HCT116 (cell line): ENCODE measurements around the gene FGF22. TPM values are rescaled to one million over a fixed set of nuclear protein-coding genes. Genes with fewer than 3 reads are reported as not detected.
A peak's percentile ranks its signal among the peaks of the same experiment; 100 is the strongest.

Experiments
- ATAC-seq: fragments of 200-7000 bp; cut with Tn5 transposase; 2 replicates; pipeline ENCODE4 v1.9.1; 2020; ENCODE audit warnings: mild to moderate bottlenecking, moderate library complexity
- BruUV-seq: library from RNA; stranded (reverse); fragments of 400-500 nt; replicated peaks from 2 replicates; lab custom pipeline; 2021; lab: Mats Ljungman, UMichigan
- CTCF ChIA-PET: fragments of 300-600 bp; sonication (Branson Sonifier 250); formaldehyde crosslinking; loops from one replicate; lab custom pipeline; 2021; ENCODE audit warnings: antibody characterized with exemption; lab: Charles Lee
- POLR2A ChIA-PET: fragments of 300-600, 350-600 bp; sonication (Branson Sonifier 250); formaldehyde crosslinking; loops from one replicate; lab custom pipeline; 2021; ENCODE audit warnings: antibody characterized with exemption; lab: Charles Lee
- RAD21 ChIA-PET, 2 experiments: fragments of 300-600 bp; sonication (Branson Sonifier 250); formaldehyde crosslinking; loops; one replicate each; lab custom pipeline; 2023; ENCODE audit warnings: low total read pairs in 2 of 2; ENCODE audit not compliant: uncharacterized antibody in 2 of 2, unreplicated experiment in 2 of 2, low non-redundant PET in 1 of 2; lab: Charles Lee
- DNase-seq: peaks from one replicate; pipeline ENCODE4 v3.0.0-alpha.2; 2010; ENCODE audit warnings: low read depth, low spot score
- H2AFZ ChIP-seq: fragments of 200-600 bp; shearing (Covaris generic), sonication (generic); 2 replicates; pipeline ENCODE4 v1.6.1; 2017; ENCODE audit warnings: low read depth, mixed run types, mixed read lengths, antibody characterized with exemption, low read length; ENCODE audit not compliant: poor library complexity, severe bottlenecking
- H3K27ac ChIP-seq: 2 replicates; pipeline ENCODE4 v1.5.1; 2012; ENCODE audit warnings: low read depth, low read length
- H3K27me3 ChIP-seq: fragments of 200-600 bp; sonication (generic); 2 replicates; pipeline ENCODE4 v1.6.1; 2016; ENCODE audit warnings: mixed run types, low read length, mixed read lengths; ENCODE audit not compliant: insufficient read depth
- H3K36me3 ChIP-seq, 2 experiments: fragments of 200-500 bp in 1 of 2; fragments of 200-600 bp in 1 of 2; sonication (Bioruptor generic) in 1 of 2; sonication (generic) in 1 of 2; 2 replicates each; pipeline versions ENCODE4 v1.5.1 to v1.6.1; 2014 to 2016; ENCODE audit warnings: low read length in 2 of 2, inconsistent platforms in 1 of 2, mixed read lengths in 1 of 2, mixed run types in 1 of 2; ENCODE audit not compliant: insufficient read depth in 2 of 2, control insufficient read depth in 1 of 2
- H3K4me1 ChIP-seq, 2 experiments: fragments of 200-600 bp in 1 of 2; sonication (generic) in 1 of 2; 2 replicates each; pipeline versions ENCODE4 v1.5.1 to v1.6.1; 2012 to 2017; ENCODE audit warnings: low read length in 2 of 2, inconsistent platforms in 1 of 2, mild to moderate bottlenecking in 1 of 2, mixed read lengths in 1 of 2, mixed run types in 1 of 2, moderate library complexity in 1 of 2; ENCODE audit not compliant: insufficient read depth in 2 of 2, control insufficient read depth in 1 of 2
- H3K4me2 ChIP-seq: fragments of 200-600 bp; sonication (generic); 2 replicates; pipeline ENCODE4 v1.6.1; 2017; ENCODE audit warnings: mixed run types, low read length, mixed read lengths
- H3K4me3 ChIP-seq, 2 experiments: fragments of 200-600 bp in 1 of 2; sonication (generic) in 1 of 2; replicated peaks in 1 of 2; 2 replicates each; pipeline ENCODE4 v1.5.1; 2011 to 2016; ENCODE audit warnings: low read length in 2 of 2, control low read depth in 1 of 2, low read depth in 1 of 2, mild to moderate bottlenecking in 1 of 2, mixed read lengths in 1 of 2, mixed run types in 1 of 2
- H3K79me2 ChIP-seq: fragments of 200-600 bp; sonication (generic); 2 replicates; pipeline ENCODE4 v1.6.1; 2017; ENCODE audit warnings: mild to moderate bottlenecking, mixed run types, low read length, moderate library complexity, mixed read lengths; ENCODE audit not compliant: insufficient read depth
- H3K9ac ChIP-seq: fragments of 200-600 bp; sonication (generic); 2 replicates; pipeline ENCODE4 v1.6.1; 2016; ENCODE audit warnings: low read length, mixed read lengths
- H3K9me2 ChIP-seq: fragments of 200-600 bp; sonication (generic), shearing (Covaris generic); 2 replicates; pipeline ENCODE4 v1.6.1; 2017; ENCODE audit warnings: mixed run types, mild to moderate bottlenecking, moderate library complexity; ENCODE audit not compliant: insufficient read depth
- H3K9me3 ChIP-seq, 2 experiments: fragments of 200-500 bp in 1 of 2; fragments of 200-600 bp in 1 of 2; sonication (Bioruptor generic) in 1 of 2; sonication (generic) in 1 of 2; 2 replicates each; pipeline ENCODE4 v1.6.1; 2014 to 2017; ENCODE audit warnings: low read length in 2 of 2, mixed read lengths in 2 of 2, inconsistent platforms in 1 of 2, low read depth in 1 of 2, mild to moderate bottlenecking in 1 of 2, mixed run types in 1 of 2, moderate library complexity in 1 of 2; ENCODE audit not compliant: control insufficient read depth in 1 of 2, insufficient read depth in 1 of 2
- H4K20me1 ChIP-seq: fragments of 200-600 bp; sonication (generic), shearing (Covaris generic); 2 replicates; pipeline ENCODE4 v1.6.1; 2017; ENCODE audit warnings: mixed run types, mild to moderate bottlenecking, moderate library complexity; ENCODE audit not compliant: insufficient read depth
- CBX3 ChIP-seq: IDR thresholded peaks from 2 replicates; pipeline ENCODE4 v1.6.1; 2012; ENCODE audit warnings: low read depth
- CEBPB ChIP-seq: IDR thresholded peaks from 2 replicates; pipeline ENCODE4 v1.6.1; 2012; ENCODE audit warnings: low read depth
- CTCF ChIP-seq, 3 experiments: fragments of 200-600 bp in 1 of 3; sonication (generic) in 1 of 3; IDR thresholded peaks in 2 of 3; conservative IDR thresholded peaks in 1 of 3; 2 replicates each; pipeline ENCODE4 v1.5.1; 2012 to 2017; ENCODE audit warnings: low read depth in 2 of 3, low read length in 2 of 3, antibody characterized with exemption in 1 of 3, borderline replicate concordance in 1 of 3, control low read depth in 1 of 3, mild to moderate bottlenecking in 1 of 3, mixed read lengths in 1 of 3, mixed run types in 1 of 3, moderate library complexity in 1 of 3; ENCODE audit not compliant: insufficient read depth in 1 of 3
- ELF1 ChIP-seq: IDR thresholded peaks from 2 replicates; pipeline ENCODE4 v1.6.1; 2012; ENCODE audit warnings: low read depth, borderline replicate concordance
- EZH2phosphoT487 ChIP-seq: fragments of 200-600 bp; IDR thresholded peaks from 2 replicates; pipeline ENCODE4 v1.6.1; 2018; ENCODE audit warnings: antibody characterized with exemption, borderline replicate concordance
- FOSL1 ChIP-seq: IDR thresholded peaks from 2 replicates; pipeline ENCODE4 v1.6.1; 2012; ENCODE audit warnings: low read depth
- MAX ChIP-seq: IDR thresholded peaks from 2 replicates; pipeline ENCODE4 v1.6.1; 2012
- POLR2AphosphoS5 ChIP-seq: IDR thresholded peaks from 2 replicates; pipeline ENCODE4 v1.6.1; 2011; ENCODE audit warnings: mild to moderate bottlenecking, low read depth, low read length, moderate library complexity
- RAD21 ChIP-seq: IDR thresholded peaks from 2 replicates; pipeline ENCODE4 v1.6.1; 2012; ENCODE audit warnings: low read depth, mild to moderate bottlenecking
- SIN3A ChIP-seq: IDR thresholded peaks from 2 replicates; pipeline ENCODE4 v1.6.1; 2012; ENCODE audit warnings: low read depth
- SP1 ChIP-seq: IDR thresholded peaks from 2 replicates; pipeline ENCODE4 v1.6.1; 2012; ENCODE audit warnings: low read depth
- SRF ChIP-seq: IDR thresholded peaks from 2 replicates; pipeline ENCODE4 v1.6.1; 2012; ENCODE audit warnings: low read depth
- TCF7L2 ChIP-seq: IDR thresholded peaks from 2 replicates; pipeline ENCODE4 v1.7.0; 2011; ENCODE audit warnings: borderline replicate concordance, inconsistent platforms; ENCODE audit not compliant: insufficient read depth, insufficient read length; ENCODE audit errors: extremely low read depth
- ZBTB33 ChIP-seq: IDR thresholded peaks from 2 replicates; pipeline ENCODE4 v1.6.1; 2011; ENCODE audit warnings: mild to moderate bottlenecking, low read length, moderate library complexity; ENCODE audit not compliant: insufficient replicate concordance; ENCODE audit errors: extremely low read depth
- intact Hi-C: fragments of 100-400 bp; cut with micrococcal nuclease; formaldehyde crosslinking; loops from 2 replicates; pipeline ENCODE4 v1.10.0; 2022
- total RNA-seq: library from RNA; stranded (reverse); gene quantifications from one replicate; pipeline ENCODE4 v1.2.1, GENCODE V29; 2021; ENCODE audit not compliant: unreplicated experiment

The FGF22 gene
- total RNA-seq, 1 experiment from 2014 or later: 1.5 TPM

GRCh38 chr19:645912-646778, 6.5 kb downstream of the FGF22 start:
- Histone ChIP-seq H3K9ac (no peak overlapping the region), H2AFZ (no peak overlapping the region), H3K4me2 (no peak overlapping the region), H3K27me3 (no peaks in the 10 kb centered on the region), H3K79me2 (peaks cover 12% of the 10 kb centered on the region; the same call in 1 of the 2 replicates), H3K4me3 (no peak overlapping the region), H3K36me3 (peaks cover 5 to 22% of the 10 kb centered on the region in 2 experiments; a peak in 3 of 4 replicates), H3K9me3 (no peaks in the 10 kb centered on the region), H4K20me1 (no peaks in the 10 kb centered on the region), H3K4me1 (no peaks in the 10 kb centered on the region), H3K9me2 (no peaks in the 10 kb centered on the region), H3K27ac (no peak overlapping the region)
- ATAC-seq (peak; percentile 15; the same call in 1 of the 2 replicates), DNase-seq (no peak)
- no TSS peak for BruUV-seq
- intact Hi-C loops: no loop called here
- ChIA-PET RAD21 (no interaction called here), CTCF (no interaction called here), POLR2A (no interaction called here)
- TF ChIP-seq CTCF (IDR thresholded peaks at IDR 0.05 in 2 of 3, conservative IDR thresholded peaks at IDR 0.05 in 1 of 3; ENCODE audit: borderline replicate concordance in 1 of 3, insufficient read depth in 1 of 3, low read depth in 2 of 3, low read length in 2 of 3) (no peak), ELF1 (no peak), CEBPB (no peak), TCF7L2 (no peak), FOSL1 (no peak), SP1 (no peak), POLR2AphosphoS5 (no peak), SRF (no peak), CBX3 (no peak), SIN3A (no peak), EZH2phosphoT487 (no peak), MAX (no peak), RAD21 (no peak), ZBTB33 (no peak)
